HG02852 (cell line): ENCODE data around the gene MAP2.
A peak's percentile ranks its signal among the peaks of the same experiment; 100 is the strongest.

Experiments
- ATAC-seq: cut with Tn5 transposase; IDR thresholded peaks from one replicate; pipeline ENCODE4 v1.9.1; 2021; ENCODE audit warnings: mild to moderate bottlenecking, moderate library complexity; ENCODE audit not compliant: unreplicated experiment

Gene MAP2

GRCh38 chr2:209423562-209424198, at the start of gene MAP2:
Gene MAP2 (plus strand): TSS chr2:209424047. CDS start chr2:209653171, 229,124 bp downstream.
- peak; percentile 98 for ATAC-seq

- no peak for ATAC-seq
These were observed 47.2 kb upstream of the MAP2 start for GRCh38 chr2:209376686-209377085.

DNA sequence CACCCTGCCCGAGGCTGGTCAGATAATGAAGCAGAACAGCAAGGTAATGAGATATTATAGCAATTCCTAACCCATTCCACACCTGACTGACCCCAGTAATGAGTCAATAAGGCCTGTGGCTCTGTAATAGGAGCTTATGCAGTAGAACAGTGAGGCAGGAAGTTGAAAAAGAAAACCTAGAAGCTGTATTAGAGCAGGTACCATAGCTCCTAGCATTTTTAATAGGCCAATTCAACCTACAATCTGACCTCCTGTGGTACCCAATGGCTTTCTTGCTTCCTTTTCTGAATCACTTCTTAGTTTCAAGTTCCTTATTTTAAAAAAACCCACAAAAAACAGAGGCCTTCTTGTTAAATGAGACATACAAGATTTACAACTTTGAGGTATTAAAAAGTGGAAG, 43.6 kb upstream of the MAP2 start:
- ATAC-seq = peak; percentile 100

GRCh38 chr2:209381091-209381490, 42.8 kb upstream of the MAP2 start:
- ATAC-seq = no peak

- no peak for ATAC-seq
These were observed 41.1 kb upstream of the MAP2 start for GRCh38 chr2:209382775-209383174.

DNA sequence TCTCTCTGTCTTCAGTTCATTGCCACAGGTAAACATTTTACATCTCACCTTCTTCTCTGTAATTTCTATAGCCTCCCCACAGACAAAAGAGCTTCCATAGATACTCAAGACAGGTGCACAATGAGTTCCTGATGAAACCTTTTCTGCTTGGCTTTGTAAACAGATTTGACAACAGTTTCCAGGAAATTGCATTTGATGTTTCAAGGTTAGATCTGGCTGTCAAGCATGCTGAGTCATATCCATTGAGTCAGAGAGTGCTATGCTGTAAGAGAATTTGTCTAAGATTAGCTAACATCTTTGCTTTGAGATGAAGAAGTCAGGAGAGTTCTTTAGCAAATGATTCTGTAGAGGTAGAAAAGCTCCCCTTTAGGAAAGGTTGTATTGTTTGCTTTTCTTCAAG, 40.6 kb upstream of the MAP2 start:
- no peak for ATAC-seq

- no peak for ATAC-seq
These were observed 36.5 kb upstream of the MAP2 start for GRCh38 chr2:209387389-209387788.

GRCh38 chr2:209388446-209389037, 35.3 kb upstream of the MAP2 start:
- no peak for ATAC-seq

DNA sequence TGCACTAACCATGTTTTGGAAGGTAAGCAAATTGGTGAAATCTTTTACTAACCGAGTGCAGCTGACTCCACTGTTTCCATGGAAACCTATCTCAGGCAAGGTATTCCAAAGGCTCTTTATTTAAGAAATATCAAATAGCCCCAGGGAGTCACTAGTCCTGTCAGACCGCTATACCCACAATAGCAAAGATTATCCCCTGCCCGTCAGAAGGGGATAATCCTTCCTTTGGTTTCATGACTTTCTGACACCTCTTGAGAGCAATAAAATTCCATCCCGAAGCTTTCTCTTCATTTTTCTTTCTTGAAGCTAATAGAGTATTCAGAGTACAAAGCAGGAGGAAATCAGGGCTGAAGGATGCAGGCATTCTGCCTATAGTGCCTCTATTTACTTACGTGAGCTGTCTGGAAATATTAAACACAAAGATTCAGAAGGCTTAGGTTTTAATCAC, 34.7 kb upstream of the MAP2 start:
- ATAC-seq = no peak

GRCh38 chr2:209390839-209391238, 33.0 kb upstream of the MAP2 start:
- ATAC-seq = no peak

GRCh38 chr2:209391776-209392401, 32.0 kb upstream of the MAP2 start:
- ATAC-seq = no peak

- ATAC-seq = no peak
These were observed 28.6 kb upstream of the MAP2 start for GRCh38 chr2:209395229-209395628.

DNA sequence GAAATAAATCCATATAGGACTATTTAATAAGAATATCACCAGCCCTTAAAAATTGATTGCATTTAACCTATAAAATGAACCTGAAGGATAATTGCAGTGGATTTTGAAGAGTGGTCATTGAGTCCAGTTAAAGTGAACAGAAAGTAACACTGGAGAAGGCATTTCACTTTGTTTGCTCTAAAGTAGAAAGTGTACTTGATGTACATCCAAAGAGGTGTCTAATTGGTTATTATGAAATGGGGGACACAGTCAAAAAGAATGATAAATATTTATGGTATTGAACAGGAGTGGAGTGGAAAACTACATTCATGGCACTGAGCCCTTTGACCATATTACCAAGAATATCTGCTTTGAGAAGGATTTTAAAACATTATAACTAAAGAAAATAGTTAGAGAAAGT, 28.2 kb upstream of the MAP2 start:
- no peak for ATAC-seq

- ATAC-seq = no peak
These were observed 25.4 kb upstream of the MAP2 start for GRCh38 chr2:209398463-209398862.

GRCh38 chr2:209401788-209402187, 22.1 kb upstream of the MAP2 start:
- no peak for ATAC-seq

GRCh38 chr2:209411296-209411695, 12.6 kb upstream of the MAP2 start:
- no peak for ATAC-seq

DNA sequence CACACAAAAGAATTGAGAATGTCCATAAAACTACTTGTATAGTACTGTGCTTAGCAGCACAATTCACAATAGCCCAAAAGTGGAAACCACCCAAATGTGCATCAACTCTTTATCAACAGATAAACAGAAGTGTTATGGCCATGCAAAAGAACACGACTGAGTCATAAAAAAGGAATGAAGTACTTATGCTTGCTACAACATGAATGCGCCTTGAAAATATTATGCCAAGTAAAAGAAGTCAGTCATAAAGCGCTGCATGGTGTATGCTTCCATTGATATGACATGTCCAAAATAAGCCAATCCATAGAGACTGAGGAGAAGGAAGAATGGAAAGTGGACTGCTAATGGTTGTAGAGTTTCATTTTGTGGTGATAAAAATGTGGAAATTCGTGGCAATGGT, 12.1 kb upstream of the MAP2 start:
- no peak for ATAC-seq

- ATAC-seq = no peak
These were observed 10.4 kb upstream of the MAP2 start for GRCh38 chr2:209413311-209414014.

- ATAC-seq = no peak
These were observed 6.9 kb upstream of the MAP2 start for GRCh38 chr2:209416913-209417312.

DNA sequence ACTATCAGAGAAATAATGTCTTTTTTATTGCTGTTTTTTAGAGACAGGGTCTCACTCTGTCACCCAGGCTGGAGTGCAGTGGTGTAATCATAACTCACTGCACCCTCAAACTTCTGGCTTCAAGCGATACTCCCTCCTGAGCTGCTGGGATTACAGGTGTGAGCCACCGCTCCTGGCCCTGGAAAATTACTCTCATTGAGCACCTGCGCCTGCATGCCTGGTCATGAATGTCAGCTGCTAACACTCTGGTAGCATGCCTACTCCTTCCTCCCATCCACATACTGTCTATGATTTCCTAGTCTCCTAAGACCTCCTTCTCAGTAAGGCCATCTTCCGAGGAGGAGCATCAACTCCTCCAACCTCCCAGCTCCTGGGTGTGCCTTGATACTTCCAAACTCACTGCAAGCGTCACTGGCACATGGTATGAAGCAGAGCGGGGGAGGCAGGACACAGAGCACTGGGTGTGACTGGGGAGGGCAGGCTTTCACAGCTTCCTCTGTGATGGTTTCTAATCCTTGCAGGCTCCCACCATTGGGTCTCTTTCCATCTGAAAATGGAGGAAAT, 1.6 kb upstream of the MAP2 start:
- ATAC-seq = no peak

DNA sequence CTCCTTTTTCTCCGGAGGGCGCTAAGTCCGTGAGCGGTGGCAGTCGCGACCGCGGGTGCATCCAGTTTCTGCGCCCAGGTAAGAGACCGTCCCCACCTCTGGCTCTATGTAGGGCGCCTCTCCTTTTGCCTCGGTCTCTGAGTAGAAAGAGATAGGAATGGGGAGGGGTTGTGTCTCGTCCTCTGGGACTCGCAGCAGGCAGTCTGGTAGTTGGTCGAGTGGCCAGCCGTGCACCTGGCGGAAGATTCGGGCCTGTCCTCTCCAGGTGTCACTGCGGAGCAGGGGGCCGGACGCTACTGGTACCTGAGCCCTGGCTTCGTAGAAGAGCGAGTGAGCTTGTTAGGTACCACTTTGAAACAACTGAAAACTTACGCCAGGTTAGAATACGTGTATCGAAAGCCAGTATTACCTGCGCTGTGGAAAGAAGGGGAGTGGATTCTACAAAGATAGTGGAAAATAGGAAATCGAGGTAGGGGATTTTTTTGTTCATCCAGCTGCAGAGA, 403 bp downstream of the MAP2 start:
- peak; percentile 19 for ATAC-seq
